Amniotic epithelial cell (primary cell): ENCODE data around the gene GGN.
A peak's percentile ranks its signal among the peaks of the same experiment; 100 is the strongest.
"Not testable (repeated sequence)": the region's sequence is repeated elsewhere in the genome, so short reads cannot be mapped to it uniquely, and the experiment has no call there.

Experiments used
- DNase-seq: peaks from one replicate; pipeline ENCODE4 v3.0.0-alpha.2; 2010; ENCODE audit warnings: low read depth

GGN gene

DNA sequence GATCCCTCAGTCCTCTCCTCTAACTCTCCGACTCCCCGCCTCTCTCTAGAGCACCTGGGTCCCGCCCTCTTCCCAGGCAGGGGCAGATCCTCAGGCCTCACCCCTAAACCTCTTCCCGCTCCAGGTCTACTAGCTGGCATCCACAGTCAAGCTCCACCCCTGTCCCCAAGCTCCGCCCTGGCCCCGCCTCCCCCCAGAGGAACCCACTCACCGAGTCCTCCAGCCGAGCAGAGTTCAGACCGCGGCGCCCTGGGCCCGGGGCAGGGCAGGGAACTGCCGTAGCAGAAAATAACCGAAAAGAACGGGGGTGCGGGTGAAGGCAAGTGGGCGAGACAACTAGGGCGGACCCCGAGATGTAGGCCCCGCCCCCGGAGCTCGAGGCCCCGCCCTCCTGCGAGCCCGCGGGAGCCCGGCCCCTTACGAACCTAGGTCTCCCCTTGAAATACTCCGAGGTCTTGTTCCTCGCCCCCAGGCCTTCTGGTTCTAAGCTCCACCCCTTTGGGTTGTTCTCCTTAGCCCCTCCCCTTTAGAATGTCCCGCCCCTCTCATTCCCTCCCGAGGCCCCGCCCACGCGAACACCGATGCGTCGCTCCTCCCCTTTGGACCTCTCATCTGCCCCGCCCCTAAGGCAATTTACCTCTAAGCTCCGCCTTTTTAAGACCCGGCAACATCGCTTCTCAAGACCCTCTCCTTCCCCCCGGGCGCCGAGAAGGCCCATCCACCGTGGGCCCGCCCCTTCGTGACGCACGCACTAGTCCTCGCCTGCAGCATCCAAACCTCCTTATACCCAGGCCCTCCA is at the start of gene GGN:
Gene GGN, minus strand, starts transcription at position 485 of the 799 bp plus-strand sequence. CDS start 773 bp downstream, outside the sequence.
- peak; percentile 89 for DNase-seq

GRCh38 chr19:38437295-38437694 is 49.5 kb upstream of the GGN start:
- no peak for DNase-seq

DNA sequence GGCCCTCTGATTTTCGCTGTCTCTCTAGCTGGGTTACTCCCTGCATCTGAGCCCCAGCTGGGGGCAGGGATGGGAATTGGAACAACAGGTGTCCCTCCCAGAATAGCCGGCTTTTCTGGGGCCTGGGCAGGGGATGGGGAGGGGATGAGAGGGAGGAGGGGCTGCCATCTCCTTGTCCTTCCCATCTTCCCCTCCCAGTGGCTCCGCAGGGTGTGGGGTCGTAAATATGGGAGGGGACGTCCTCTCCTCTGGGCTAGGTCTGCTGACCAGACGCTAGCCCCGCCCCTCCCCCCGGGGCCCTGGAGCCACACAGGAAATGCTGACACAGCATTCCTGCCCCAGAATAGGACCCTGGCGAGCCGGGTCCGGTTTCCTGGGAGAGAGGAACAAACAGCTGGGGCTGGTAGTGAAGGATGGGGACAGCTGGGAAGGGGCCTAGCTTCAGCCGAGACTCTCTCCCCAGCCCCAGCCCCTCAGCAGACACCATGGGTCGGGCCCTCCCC is 46.8 kb upstream of the GGN start:
- DNase-seq = no peak

- DNase-seq = no peak
Measured at GRCh38 chr19:38433268-38433733, 45.5 kb upstream of the GGN start, which contains the start of gene RYR1. Gene RYR1 (plus strand): TSS chr19:38433691. CDS start chr19:38433830, 139 bp downstream.

DNA sequence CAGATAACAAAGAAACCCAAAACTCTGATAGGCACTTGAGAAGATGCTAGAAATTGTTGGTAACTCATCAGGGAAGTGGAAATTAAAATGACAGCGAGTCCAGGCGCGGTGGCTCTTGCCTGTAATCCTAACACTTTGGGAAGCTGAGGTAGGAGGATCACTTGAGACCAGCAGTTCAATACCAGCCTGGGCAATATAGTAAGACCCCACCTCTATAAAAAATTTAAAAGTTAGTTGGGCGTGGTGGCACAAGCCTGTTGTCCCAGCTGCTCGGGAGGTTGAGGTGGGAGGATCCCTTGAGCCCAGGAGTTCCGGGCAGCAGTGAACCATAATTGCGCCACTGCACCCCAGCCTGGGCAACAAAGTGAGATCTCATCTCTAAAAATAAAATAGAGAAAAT is 43.1 kb upstream of the GGN start:
- no peak for DNase-seq

DNA sequence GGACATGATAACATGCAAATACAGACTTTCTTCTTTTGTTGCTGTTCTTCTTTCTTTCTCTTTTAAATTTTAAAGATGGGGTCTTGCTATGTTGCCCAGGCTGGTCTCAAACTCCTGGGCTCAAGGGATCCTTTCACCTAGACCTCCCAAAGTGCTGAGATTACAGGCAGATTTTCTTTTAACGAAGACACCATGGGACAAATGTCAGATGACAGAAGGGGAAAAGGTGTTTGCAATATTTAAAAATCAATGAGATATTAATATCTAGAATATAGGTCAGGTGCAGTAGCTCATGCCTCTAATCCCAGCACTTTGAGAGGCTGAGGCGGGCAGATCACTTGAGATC is 42.0 kb upstream of the GGN start:
- DNase-seq = no peak

DNA sequence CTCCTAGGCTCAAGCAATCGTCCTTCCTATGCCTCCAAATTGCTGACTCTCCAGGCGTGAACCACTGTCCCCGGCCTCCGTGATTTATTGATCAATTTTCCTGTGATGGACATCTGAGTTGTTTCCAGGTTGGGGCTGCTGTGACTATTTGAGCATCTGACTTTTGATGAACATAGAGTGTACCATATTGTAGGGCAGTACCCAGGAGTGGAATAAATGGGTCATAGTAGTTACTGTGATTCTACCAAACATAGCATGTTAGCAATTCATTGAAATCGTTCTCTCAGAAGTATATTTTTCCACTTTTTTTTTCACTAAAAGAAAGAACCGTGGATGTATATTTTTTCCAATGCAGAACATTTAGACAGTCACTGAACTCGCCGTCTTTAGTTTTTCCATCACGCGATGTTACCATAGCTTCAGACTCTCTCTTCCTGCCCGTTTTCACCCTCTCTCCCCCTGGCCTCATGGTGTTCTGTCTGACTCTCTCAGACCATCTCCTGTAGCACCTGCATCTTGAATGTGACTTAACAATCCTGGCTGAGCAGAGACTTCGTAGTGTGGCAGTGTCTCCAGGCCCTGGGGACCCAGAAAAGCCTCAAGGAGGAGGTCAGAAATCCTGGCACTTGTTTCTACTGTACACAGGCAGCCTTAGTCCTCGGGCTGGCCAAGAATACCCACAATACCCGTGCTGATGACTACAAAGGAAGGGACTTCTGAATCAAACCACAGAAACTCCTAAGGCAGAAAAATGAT is 41.4 kb upstream of the GGN start:
- no peak for DNase-seq

DNA sequence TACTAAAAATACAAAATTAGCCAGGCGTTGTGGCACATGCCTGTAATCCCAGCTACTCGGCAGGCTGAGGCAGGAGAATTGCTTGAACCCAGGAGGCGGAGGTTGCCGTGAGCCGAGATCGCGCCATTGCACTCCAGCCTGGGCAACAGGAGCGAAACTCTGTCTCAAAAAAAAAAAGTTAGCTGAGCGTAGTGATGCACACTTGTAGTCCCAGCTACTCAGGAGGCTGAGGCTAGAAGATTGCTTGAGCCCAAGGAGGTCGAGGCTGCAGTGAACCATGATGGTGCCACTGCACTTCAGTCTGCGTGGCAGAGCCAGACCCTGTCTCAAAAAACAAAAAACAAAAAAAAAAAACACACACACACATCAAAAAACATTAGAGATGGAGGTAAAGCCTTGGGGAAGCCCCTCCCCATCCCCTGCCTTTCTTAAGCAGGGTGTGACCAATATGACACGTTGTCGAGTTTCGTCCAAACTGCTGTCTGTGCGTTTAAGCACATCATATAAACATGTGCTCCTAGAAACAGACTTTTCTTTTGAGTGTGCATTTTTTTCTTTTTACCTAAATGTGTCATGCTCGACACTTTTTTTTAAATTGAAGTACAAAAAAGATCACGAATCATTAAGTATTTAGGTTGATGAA is 39.3 kb upstream of the GGN start:
- not testable (repeated sequence) for DNase-seq

- no peak for DNase-seq
Measured at GRCh38 chr19:38425810-38426466, 38.1 kb upstream of the GGN start, which contains the start of gene RASGRP4. Gene RASGRP4 (minus strand): TSS chr19:38426219. CDS start chr19:38426091, 128 bp downstream.

DNA sequence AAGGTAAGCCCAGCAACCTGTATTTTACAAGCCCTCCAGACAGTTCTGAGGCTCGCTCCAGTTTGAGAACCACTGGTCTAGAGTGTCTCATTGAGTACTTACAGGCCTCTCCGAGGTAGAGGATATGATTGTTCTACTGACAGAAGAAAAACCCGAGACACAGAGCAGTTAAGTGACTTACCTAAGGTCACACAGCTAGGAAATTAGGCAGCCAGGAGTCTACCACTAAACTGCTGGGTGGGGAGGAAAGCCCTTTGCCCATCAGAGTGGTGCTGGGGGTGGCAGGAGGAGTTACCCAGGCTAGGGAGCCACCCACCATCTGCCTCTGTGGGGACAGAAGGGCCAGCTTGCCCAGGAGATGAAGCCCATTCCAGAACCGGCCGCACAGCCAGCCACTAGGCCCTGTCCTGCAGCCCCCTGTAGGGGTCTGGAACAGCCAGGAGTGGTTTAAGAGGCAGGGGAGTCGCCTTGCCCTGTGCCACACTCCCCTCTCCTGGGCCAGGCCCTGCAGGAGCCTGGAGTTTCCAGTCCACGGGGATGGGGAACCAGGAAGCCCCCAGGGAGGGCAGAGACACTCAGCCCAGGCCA is 37.5 kb upstream of the GGN start:
- no peak for DNase-seq

GRCh38 chr19:38424272-38424671 is 36.4 kb upstream of the GGN start:
- no peak for DNase-seq

DNA sequence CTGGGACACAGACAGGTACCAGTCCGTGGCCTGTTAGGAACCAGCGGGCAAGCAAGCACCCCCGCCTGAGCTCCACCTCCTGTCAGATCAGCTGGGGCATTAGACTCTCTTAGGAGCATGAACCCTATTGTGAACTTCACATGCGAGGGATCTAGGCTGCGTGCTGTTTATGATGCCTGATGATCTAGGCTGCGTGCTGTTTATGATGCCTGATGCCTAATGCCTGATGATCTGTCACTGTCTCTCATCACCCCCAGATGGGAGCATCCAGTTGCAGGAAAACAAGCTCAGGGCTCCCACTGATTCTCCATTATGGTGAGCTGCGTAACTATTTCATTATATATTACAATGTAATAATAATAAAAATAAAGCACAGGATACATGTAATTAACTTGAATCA is 34.6 kb upstream of the GGN start:
- DNase-seq = no peak

DNA sequence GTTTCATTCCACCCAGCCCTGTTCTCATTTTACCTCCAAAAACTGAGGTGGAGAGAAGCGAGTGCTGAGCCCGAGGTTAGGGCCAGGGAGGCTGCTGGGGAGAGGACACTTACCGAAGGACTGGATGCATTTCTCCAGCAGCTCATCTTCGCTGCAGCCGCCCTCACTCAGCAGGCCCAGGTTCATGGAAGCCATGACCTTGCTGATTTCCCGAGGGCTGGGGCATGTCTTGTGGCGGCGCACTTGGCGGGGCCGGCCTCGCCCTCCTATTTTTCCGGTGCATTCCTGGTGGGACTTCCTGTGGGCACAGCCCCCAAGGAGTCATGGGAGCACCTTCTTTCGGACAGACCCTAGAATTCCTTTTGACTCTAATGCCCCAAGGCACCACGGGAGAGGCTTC is 34.0 kb upstream of the GGN start:
- DNase-seq = no peak

- DNase-seq = no peak
Measured at GRCh38 chr19:38420935-38421334, 33.1 kb upstream of the GGN start.

GRCh38 chr19:38417544-38418506 is 30.0 kb upstream of the GGN start:
- no peak for DNase-seq

DNA sequence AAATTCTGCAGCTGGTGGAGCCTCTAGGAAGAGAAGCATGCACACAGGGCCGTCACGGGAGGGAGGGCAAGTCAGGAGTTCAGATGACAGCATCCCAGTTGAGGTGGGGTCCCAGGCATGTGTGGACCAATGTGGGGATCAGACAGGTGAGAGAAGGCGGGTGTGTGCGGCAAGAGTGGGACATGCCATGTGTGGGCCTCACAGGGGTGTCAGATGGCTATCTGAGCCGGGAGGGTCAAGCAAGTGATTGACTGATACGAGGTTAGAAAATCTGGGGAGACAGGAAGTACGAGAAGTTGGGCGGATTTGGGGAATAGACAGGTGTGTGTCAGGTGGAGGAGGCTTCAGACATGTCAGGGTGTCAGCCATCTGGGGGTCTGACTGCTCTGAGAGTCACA is 29.3 kb upstream of the GGN start:
- DNase-seq = no peak

- DNase-seq = no peak
Measured at GRCh38 chr19:38413416-38413815, 25.6 kb upstream of the GGN start.

- no peak for DNase-seq
Measured at GRCh38 chr19:38412961-38413360, 25.1 kb upstream of the GGN start.

DNA sequence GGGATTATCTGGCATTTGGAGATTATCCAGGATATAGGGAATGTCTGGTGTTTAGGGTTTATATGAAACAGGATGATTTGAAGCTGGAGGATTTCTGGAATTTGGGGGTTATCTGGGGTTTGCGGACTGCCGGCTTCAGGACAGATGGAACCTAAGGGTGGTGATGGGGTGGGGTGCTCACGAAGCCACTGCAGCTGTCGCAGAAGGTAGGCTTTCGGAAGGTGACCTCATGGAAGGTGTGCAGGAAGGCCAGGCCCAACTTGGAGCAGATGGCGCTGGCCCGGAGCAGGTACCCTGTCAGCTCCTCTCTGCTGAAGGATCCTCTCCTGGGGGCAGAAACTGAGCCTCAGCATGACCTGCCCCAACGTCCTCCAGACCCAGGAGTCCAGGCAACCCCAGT is 24.7 kb upstream of the GGN start:
- DNase-seq = no peak

DNA sequence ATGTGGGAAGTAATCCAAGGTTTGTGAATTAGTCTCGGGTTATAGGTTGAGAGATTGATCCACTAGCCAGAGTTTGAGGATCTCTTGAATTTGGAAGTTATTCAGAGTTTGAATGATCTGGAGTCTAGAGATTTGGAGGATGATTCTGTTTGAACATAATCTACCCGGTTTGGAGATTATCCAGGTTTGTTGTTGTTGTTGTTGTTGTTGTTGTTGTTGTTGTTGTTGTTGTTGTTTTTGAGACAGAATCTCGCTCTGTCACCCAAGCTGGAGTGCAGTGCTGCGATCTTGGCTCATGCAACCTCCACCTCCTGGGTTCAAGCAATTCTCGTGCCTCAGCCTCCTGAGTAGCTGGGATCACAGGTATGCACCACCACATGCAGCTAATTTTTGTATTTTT is 24.1 kb upstream of the GGN start:
- not testable (repeated sequence) for DNase-seq
